ENCODE results near the gene WDR46. TPM values are rescaled to one million over a fixed set of nuclear protein-coding genes. Genes with fewer than 3 reads are reported as not detected.
A peak's percentile ranks its signal among the peaks of the same experiment; 100 is the strongest.

WDR46 gene
- total RNA-seq, 3 donors from 2014 or later = 48.2 to 75.1 (median 58.8) TPM

DNA sequence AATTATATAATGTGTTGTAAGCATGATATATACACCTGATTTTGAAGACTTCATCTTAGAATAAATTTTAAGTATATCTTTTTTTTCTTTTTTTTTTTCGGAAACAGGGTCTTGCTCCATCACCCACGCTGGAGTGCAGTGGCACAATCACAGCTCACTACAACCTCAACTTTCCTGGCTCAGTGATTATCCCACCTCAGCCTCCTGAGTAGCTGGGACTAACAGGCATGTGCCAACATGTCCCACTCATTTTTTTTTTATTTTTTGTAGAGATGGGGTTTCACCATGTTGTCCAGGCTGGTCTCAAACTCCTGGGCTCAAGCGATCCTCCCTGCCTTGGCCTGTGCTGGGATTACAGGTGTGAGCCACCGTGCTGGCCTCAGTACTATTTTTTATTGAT lies 34.4 kb downstream of the WDR46 start:
- intact Hi-C loops (cut with DNase I; ENCODE audit: low total_unique reads) = no loop called here
- H3K36me3 ChIP-seq = no peaks in the 10 kb centered on the region
- H3K4me1 ChIP-seq = peaks cover 0 to 6% of the 10 kb centered on the region in 2 donors
- no peak for DNase-seq (ENCODE audit: low spot score in 2 of 2)
- no peak for TF ChIP-seq CTCF (IDR thresholded peaks at IDR 0.05)
- no peak for TF ChIP-seq POLR2AphosphoS5 (IDR thresholded peaks at IDR 0.05)
- no peak for TF ChIP-seq POLR2A (IDR thresholded peaks at IDR 0.05)
- H3K9me3 ChIP-seq = no peaks in the 10 kb centered on the region
- H3K4me3 ChIP-seq = no peak overlapping the region
- H3K27ac ChIP-seq = no peak overlapping the region
- no peaks in the 10 kb centered on the region for H3K27me3 ChIP-seq

- TF ChIP-seq POLR2A (IDR thresholded peaks at IDR 0.05) (no peak), POLR2AphosphoS5 (IDR thresholded peaks at IDR 0.05) (no peak), CTCF (IDR thresholded peaks at IDR 0.05) (no peak)
- no peak for DNase-seq (ENCODE audit: low spot score in 2 of 2)
- Histone ChIP-seq H3K36me3 (no peaks in the 10 kb centered on the region), H3K27ac (no peak overlapping the region), H3K4me3 (no peak overlapping the region), H3K27me3 (no peaks in the 10 kb centered on the region), H3K9me3 (no peaks in the 10 kb centered on the region), H3K4me1 (peaks cover 0 to 6% of the 10 kb centered on the region in 2 donors)
- intact Hi-C loops (cut with DNase I; ENCODE audit: low total_unique reads) = no loop called here
These were observed 36.3 kb downstream of the WDR46 start for GRCh38 chr6:33252759-33253158.

GRCh38 chr6:33251395-33252012 lies 37.5 kb downstream of the WDR46 start:
- DNase-seq (ENCODE audit: low spot score in 2 of 2) = no peak
- peaks cover 0 to 6% of the 10 kb centered on the region in 2 donors for H3K4me1 ChIP-seq
- no peak for TF ChIP-seq POLR2AphosphoS5 (IDR thresholded peaks at IDR 0.05)
- no peak for TF ChIP-seq CTCF (IDR thresholded peaks at IDR 0.05)
- no peak for TF ChIP-seq POLR2A (IDR thresholded peaks at IDR 0.05)
- no peak overlapping the region for H3K27ac ChIP-seq
- no peaks in the 10 kb centered on the region for H3K27me3 ChIP-seq
- no peaks in the 10 kb centered on the region for H3K36me3 ChIP-seq
- no peaks in the 10 kb centered on the region for H3K9me3 ChIP-seq
- H3K4me3 ChIP-seq = no peak overlapping the region
- intact Hi-C loops (cut with DNase I; ENCODE audit: low total_unique reads) = no loop called here

DNA sequence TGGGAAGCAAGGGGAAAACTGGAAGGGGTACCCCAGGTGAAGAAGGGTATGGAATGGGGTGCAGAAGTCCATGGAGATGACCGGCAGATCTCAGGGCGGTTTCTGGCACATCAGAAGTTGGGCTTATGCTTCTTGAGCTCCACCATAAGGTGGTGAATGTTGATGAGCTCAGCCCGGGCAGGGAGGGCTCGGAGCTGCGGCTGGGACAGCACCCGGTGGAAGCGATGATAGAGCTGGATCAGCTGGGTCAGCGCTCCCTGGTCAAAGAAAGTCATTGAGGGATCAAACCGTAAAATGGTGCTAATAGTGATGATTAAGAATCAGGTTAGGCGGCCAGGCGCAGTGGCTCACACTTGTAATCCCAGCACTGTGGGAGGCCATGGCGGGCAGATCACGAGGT lies 38.3 kb downstream of the WDR46 start:
- H3K9me3 ChIP-seq = no peaks in the 10 kb centered on the region
- no peak for DNase-seq (ENCODE audit: low spot score in 2 of 2)
- TF ChIP-seq CTCF (IDR thresholded peaks at IDR 0.05) (no peak), POLR2A (IDR thresholded peaks at IDR 0.05) (no peak), POLR2AphosphoS5 (IDR thresholded peaks at IDR 0.05) (no peak)
- no peak overlapping the region for H3K4me3 ChIP-seq
- peaks cover 0 to 6% of the 10 kb centered on the region in 2 donors for H3K4me1 ChIP-seq
- H3K27ac ChIP-seq = peak overlapping the region; percentile 9 to 37
- no peaks in the 10 kb centered on the region for H3K27me3 ChIP-seq
- intact Hi-C loops (cut with DNase I; ENCODE audit: low total_unique reads) = no loop called here
- H3K36me3 ChIP-seq = no peaks in the 10 kb centered on the region

DNA sequence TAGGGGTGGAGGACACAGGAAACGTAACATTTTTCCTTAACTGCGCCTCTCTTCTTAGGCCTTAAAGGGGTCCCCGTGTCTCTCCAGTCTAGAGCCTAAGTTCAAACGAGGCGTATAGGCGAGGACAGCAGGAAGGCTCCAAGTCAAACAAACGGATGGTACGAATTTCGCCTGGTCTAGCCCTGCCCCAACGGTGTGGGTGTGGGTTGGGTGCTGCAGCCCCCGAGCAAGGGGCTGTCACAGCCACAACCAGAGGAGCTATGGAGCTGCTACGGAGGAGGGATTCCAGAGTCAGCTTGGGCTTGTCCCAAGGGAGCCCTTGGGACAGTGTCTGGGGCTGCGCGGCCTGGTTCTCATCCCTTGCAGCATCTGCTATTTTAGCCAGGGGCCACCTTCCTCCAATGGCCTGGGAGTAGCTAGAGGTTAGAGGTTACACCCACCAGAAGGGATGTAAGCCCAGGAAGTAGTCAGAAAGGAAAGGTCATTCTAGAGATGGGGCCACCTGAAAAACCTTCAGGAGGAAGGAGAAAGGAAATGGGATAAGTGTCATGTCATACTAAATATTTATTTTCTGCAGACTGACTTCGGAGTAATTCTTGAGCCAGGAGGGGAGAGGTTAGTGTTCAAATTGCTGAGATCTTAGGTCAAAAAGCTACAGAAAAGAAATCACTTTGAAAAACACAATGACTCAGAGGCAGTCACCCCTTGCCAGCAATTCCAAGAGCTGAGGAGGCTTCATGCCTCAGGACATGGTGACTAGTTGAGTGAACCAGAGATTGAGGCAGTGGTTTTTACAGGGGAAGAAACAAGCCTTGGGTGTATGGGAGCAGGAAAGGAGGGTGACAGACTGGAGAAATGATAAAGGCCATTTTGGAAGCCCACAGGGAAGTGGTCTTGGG lies 39.1 kb downstream of the WDR46 start:
- H3K4me3 ChIP-seq = peak overlapping the region; percentile 48 to 69 (median 69)
- DNase-seq (ENCODE audit: low spot score in 2 of 2) = no peak
- TF ChIP-seq CTCF (IDR thresholded peaks at IDR 0.05) (no peak), POLR2A (IDR thresholded peaks at IDR 0.05) (peak; percentile 6)
- intact Hi-C loops (cut with DNase I; ENCODE audit: low total_unique reads) = loop anchor here (10.0 kb wide), 1 partner anchor 135 kb away; no protein-coding TSS in a partner anchor
- H3K27ac ChIP-seq = peak overlapping the region; percentile 93 to 95
- H3K36me3 ChIP-seq = no peaks in the 10 kb centered on the region
- no peaks in the 10 kb centered on the region for H3K27me3 ChIP-seq
- H3K9me3 ChIP-seq = no peaks in the 10 kb centered on the region
- peaks cover 0 to 6% of the 10 kb centered on the region in 2 donors for H3K4me1 ChIP-seq

Measured in breast epithelium (tissue), 4 donors.